SK-N-SH treated with all-trans-retinoic acid at 6 μM for 48 hours (cell line): ENCODE results near the gene HEATR5B.

Experiments used
- ATAC-seq: fragments of 200-7000 bp; cut with Tn5 transposase; 3 replicates; pipeline ENCODE4 v1.9.1; 2020; ENCODE audit warnings: mild to moderate bottlenecking, moderate library complexity
- ARNTL ChIP-seq: fragments of 450-650 bp; formaldehyde crosslinking; IDR thresholded peaks from 2 replicates; pipeline ENCODE4 v1.5.0; 2020; ENCODE audit warnings: low read depth, mild to moderate bottlenecking, moderate library complexity, borderline replicate concordance
- CSDC2 ChIP-seq: fragments of 250-450 bp; sonication (Bioruptor Pico); IDR thresholded peaks from 2 replicates; pipeline ENCODE4 v1.5.0; 2020; ENCODE audit warnings: mild to moderate bottlenecking, moderate library complexity
- ESRRG ChIP-seq: fragments of 250-450 bp; sonication (Bioruptor Pico); IDR thresholded peaks from 2 replicates; pipeline ENCODE4 v1.6.1; 2021; ENCODE audit warnings: mild to moderate bottlenecking
- GLIS3 ChIP-seq: fragments of 250-450 bp; sonication (Bioruptor Pico); IDR thresholded peaks from 2 replicates; pipeline ENCODE4 v1.5.0; 2020; ENCODE audit warnings: mild to moderate bottlenecking, moderate library complexity
- ISL1 ChIP-seq: fragments of 250-450 bp; sonication (Bioruptor Pico); IDR thresholded peaks from 2 replicates; pipeline ENCODE4 v2.1.2; 2022; ENCODE audit warnings: mild to moderate bottlenecking, moderate library complexity
- PPARA ChIP-seq: fragments of 250-450 bp; sonication (Bioruptor Pico); IDR thresholded peaks from 2 replicates; pipeline ENCODE4 v1.5.0; 2020; ENCODE audit warnings: mild to moderate bottlenecking, borderline replicate concordance
- RARB ChIP-seq: fragments of 250-450 bp; sonication (Bioruptor Pico); IDR thresholded peaks from 2 replicates; pipeline ENCODE4 v1.8.0; 2021; ENCODE audit warnings: mild to moderate bottlenecking, moderate library complexity
- TOX ChIP-seq: fragments of 250-450 bp; sonication (Bioruptor Pico); IDR thresholded peaks from 2 replicates; pipeline ENCODE4 v1.8.0; 2021; ENCODE audit warnings: mild to moderate bottlenecking, moderate library complexity, borderline replicate concordance
- ZC3H10 ChIP-seq: fragments of 250-450 bp; sonication (Bioruptor Pico); IDR thresholded peaks from 2 replicates; pipeline ENCODE4 v1.5.1; 2021; ENCODE audit warnings: mild to moderate bottlenecking, moderate library complexity
- ZFP3 ChIP-seq: fragments of 250-450 bp; sonication (Bioruptor Pico); IDR thresholded peaks from 2 replicates; pipeline ENCODE4 v1.5.0; 2020; ENCODE audit warnings: mild to moderate bottlenecking, moderate library complexity
- ZFP30 ChIP-seq: fragments of 450-650 bp; formaldehyde crosslinking; IDR thresholded peaks from 2 replicates; pipeline ENCODE4 v1.5.0; 2022; ENCODE audit warnings: mild to moderate bottlenecking, moderate library complexity
- ZNF565 ChIP-seq: fragments of 450-650 bp; formaldehyde crosslinking; conservative IDR thresholded peaks from 2 replicates; pipeline ENCODE4 v1.5.0; 2020; ENCODE audit warnings: low read depth, mild to moderate bottlenecking, moderate library complexity
- ZNF70 ChIP-seq: fragments of 450-650 bp; formaldehyde crosslinking; IDR thresholded peaks from 2 replicates; pipeline ENCODE4 v1.5.0; 2020; ENCODE audit warnings: mild to moderate bottlenecking, moderate library complexity
- TF ChIP-seq, protein P1 (sequence below): fragments of 250-450 bp; sonication (Bioruptor Pico); IDR thresholded peaks from 2 replicates; pipeline ENCODE4 v1.8.0; 2020; ENCODE audit warnings: mild to moderate bottlenecking, moderate library complexity, borderline replicate concordance
- TF ChIP-seq, protein P2 (sequence below): fragments of 250-450 bp; sonication (Bioruptor Pico); IDR thresholded peaks from 2 replicates; pipeline ENCODE4 v1.5.1; 2021; ENCODE audit warnings: mild to moderate bottlenecking, moderate library complexity
- TF ChIP-seq, protein P3 (sequence below): fragments of 250-450 bp; sonication (Bioruptor Pico); IDR thresholded peaks from 2 replicates; pipeline ENCODE4 v1.8.0; 2021; ENCODE audit warnings: low read depth, mild to moderate bottlenecking, moderate library complexity, borderline replicate concordance
- TF ChIP-seq, protein P4 (sequence below): fragments of 250-450 bp; sonication (Bioruptor Pico); IDR thresholded peaks from 2 replicates; pipeline ENCODE4 v1.5.1; 2020; ENCODE audit warnings: low read depth, mild to moderate bottlenecking, moderate library complexity

Gene HEATR5B

DNA sequence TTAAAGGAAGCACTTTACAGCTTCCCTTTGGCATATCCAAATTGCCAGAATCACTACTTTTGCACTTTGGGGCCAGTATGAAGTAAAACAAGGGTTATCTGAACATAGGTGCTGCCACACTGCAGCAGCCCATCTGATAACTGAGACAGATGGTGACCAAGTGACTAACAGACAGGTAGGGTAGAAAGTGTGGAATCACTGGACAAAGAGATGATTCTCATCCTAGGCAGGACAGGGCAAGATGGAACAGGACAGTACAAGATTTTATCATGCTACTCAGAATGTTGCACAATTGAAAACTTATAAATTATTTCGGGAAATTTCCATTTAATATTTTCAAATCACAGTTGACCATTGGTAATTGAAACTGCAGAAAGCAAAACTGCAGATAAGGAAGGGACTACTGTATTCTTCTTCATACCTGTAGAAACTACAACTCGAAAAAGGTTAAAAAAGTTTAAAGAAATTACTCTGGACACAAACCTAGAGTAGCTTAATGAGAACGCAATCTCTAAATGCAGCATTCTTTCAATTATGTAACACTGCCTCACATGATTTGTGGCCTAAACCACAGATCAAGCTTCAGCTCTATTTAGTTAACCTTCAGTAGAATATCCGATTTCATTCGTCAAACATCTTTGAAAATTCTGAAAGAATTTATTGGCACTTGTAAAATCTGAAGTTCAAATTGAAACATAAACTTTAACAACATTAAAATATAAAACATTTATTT is 31.4 kb downstream of the HEATR5B start (continued):
- TF ChIP-seq, protein P1, sequence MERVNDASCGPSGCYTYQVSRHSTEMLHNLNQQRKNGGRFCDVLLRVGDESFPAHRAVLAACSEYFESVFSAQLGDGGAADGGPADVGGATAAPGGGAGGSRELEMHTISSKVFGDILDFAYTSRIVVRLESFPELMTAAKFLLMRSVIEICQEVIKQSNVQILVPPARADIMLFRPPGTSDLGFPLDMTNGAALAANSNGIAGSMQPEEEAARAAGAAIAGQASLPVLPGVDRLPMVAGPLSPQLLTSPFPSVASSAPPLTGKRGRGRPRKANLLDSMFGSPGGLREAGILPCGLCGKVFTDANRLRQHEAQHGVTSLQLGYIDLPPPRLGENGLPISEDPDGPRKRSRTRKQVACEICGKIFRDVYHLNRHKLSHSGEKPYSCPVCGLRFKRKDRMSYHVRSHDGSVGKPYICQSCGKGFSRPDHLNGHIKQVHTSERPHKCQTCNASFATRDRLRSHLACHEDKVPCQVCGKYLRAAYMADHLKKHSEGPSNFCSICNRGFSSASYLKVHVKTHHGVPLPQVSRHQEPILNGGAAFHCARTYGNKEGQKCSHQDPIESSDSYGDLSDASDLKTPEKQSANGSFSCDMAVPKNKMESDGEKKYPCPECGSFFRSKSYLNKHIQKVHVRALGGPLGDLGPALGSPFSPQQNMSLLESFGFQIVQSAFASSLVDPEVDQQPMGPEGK (CRISPR knock-in tag): no peak
- TF ChIP-seq ZNF70 (CRISPR knock-in tag) (no peak), ZNF565 (CRISPR knock-in tag) (no peak), CSDC2 (CRISPR knock-in tag) (no peak), GLIS3 (CRISPR knock-in tag) (no peak), ISL1 (CRISPR knock-in tag) (no peak), ARNTL (CRISPR knock-in tag) (no peak), ZFP3 (CRISPR knock-in tag) (no peak), RARB (CRISPR knock-in tag) (no peak), ZC3H10 (CRISPR knock-in tag) (no peak)
- TF ChIP-seq, protein P2, sequence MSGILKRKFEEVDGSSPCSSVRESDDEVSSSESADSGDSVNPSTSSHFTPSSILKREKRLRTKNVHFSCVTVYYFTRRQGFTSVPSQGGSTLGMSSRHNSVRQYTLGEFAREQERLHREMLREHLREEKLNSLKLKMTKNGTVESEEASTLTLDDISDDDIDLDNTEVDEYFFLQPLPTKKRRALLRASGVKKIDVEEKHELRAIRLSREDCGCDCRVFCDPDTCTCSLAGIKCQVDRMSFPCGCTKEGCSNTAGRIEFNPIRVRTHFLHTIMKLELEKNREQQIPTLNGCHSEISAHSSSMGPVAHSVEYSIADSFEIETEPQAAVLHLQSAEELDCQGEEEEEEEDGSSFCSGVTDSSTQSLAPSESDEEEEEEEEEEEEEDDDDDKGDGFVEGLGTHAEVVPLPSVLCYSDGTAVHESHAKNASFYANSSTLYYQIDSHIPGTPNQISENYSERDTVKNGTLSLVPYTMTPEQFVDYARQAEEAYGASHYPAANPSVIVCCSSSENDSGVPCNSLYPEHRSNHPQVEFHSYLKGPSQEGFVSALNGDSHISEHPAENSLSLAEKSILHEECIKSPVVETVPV: no peak

DNA sequence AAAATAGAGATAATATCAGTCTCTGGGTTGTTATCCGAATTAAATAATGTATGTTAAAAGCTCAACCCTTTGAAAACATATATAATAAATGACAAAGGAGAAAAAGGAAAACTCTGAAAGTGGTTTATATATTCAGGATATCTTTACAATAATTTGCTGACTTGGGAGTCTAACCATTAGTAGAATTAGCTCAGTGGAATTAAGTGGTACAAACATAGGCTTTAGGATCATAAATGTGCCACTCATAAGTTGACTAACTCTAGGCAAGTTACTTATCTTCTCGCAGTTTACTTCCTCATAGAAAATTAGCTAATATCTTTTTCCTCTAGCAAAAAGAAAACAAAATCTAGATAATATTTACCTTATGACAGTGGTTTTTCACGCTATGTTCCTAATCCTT is 44.6 kb downstream of the HEATR5B start:
- TF ChIP-seq ZFP3 (CRISPR knock-in tag) (no peak), ARNTL (CRISPR knock-in tag) (no peak), TOX (CRISPR knock-in tag) (no peak), ESRRG (CRISPR knock-in tag) (no peak), RARB (CRISPR knock-in tag) (no peak), GLIS3 (CRISPR knock-in tag) (no peak)
- TF ChIP-seq, protein P1 (CRISPR knock-in tag): no peak
- TF ChIP-seq, protein P3, sequence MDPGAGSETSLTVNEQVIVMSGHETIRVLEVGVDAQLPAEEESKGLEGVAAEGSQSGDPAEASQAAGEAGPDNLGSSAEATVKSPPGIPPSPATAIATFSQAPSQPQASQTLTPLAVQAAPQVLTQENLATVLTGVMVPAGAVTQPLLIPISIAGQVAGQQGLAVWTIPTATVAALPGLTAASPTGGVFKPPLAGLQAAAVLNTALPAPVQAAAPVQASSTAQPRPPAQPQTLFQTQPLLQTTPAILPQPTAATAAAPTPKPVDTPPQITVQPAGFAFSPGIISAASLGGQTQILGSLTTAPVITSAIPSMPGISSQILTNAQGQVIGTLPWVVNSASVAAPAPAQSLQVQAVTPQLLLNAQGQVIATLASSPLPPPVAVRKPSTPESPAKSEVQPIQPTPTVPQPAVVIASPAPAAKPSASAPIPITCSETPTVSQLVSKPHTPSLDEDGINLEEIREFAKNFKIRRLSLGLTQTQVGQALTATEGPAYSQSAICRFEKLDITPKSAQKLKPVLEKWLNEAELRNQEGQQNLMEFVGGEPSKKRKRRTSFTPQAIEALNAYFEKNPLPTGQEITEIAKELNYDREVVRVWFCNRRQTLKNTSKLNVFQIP (CRISPR knock-in tag): no peak
- no peak for ATAC-seq

DNA sequence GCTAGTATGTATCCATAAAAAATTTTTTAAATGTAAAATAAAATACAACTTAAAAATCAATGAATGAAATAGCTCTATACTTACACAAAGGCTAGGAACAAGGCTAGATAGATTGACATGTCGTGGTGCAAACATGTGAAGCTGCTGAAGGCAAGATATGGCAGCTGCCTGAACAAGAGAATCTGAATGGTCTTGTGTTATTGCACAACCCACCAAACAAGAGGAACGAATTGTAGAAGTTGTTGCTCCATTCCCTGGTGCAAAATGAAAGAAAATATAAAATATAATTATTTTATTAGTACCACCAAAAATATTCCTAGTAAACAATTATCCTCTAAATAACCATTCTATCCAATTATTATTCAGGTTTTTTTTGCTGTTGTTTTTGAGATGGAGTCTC is 46.4 kb downstream of the HEATR5B start:
- TF ChIP-seq ZC3H10 (CRISPR knock-in tag): no peak
- no peak for TF ChIP-seq ZNF565 (CRISPR knock-in tag)
- no peak for TF ChIP-seq TOX (CRISPR knock-in tag)
- TF ChIP-seq, protein P2: no peak
- no peak for TF ChIP-seq ZFP30 (CRISPR knock-in tag)
- TF ChIP-seq PPARA (CRISPR knock-in tag): no peak
- TF ChIP-seq, protein P4, sequence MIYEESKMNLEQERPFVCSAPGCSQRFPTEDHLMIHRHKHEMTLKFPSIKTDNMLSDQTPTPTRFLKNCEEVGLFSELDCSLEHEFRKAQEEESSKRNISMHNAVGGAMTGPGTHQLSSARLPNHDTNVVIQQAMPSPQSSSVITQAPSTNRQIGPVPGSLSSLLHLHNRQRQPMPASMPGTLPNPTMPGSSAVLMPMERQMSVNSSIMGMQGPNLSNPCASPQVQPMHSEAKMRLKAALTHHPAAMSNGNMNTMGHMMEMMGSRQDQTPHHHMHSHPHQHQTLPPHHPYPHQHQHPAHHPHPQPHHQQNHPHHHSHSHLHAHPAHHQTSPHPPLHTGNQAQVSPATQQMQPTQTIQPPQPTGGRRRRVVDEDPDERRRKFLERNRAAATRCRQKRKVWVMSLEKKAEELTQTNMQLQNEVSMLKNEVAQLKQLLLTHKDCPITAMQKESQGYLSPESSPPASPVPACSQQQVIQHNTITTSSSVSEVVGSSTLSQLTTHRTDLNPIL: no peak
- ATAC-seq: no peak
